Fibroblast of mammary gland (primary cell): ENCODE data around the gene DCTN5.

ENCODE experiments used
- DNase-seq: peaks from one replicate; pipeline ENCODE4 v3.0.0-alpha.2; 2010; ENCODE audit warnings: low read depth
- H3K4me3 ChIP-seq: 2 replicates; pipeline ENCODE4 v1.5.1; 2011; ENCODE audit warnings: low read depth, mild to moderate bottlenecking, low read length, moderate library complexity; ENCODE audit not compliant: control insufficient read depth
- TF ChIP-seq, protein P1 (sequence below): conservative IDR thresholded peaks from 2 replicates; pipeline ENCODE4 v1.5.1; 2011; ENCODE audit warnings: low read depth, low read length, inconsistent platforms; ENCODE audit not compliant: control insufficient read depth, insufficient read depth

DCTN5 gene

DNA sequence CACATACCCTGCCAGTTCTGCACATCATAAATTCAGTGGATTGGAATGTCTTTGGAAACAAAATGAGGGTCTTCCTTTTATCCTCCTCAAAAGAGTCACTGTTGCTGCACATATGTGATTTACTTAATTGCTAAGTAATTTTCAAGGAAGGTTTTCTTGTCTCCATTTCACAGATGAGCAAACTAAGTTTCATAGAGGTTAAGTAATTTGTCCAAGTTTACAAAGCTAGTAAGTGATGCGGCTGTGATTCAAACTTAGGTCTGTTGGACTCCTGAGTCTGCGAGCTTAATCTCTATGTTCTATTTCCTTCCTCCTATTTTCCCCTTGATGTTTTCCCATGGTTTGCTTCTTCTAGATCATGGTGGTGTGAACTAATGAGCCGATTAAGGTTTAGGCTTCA is 85.4 kb downstream of the DCTN5 start:
- TF ChIP-seq, protein P1, sequence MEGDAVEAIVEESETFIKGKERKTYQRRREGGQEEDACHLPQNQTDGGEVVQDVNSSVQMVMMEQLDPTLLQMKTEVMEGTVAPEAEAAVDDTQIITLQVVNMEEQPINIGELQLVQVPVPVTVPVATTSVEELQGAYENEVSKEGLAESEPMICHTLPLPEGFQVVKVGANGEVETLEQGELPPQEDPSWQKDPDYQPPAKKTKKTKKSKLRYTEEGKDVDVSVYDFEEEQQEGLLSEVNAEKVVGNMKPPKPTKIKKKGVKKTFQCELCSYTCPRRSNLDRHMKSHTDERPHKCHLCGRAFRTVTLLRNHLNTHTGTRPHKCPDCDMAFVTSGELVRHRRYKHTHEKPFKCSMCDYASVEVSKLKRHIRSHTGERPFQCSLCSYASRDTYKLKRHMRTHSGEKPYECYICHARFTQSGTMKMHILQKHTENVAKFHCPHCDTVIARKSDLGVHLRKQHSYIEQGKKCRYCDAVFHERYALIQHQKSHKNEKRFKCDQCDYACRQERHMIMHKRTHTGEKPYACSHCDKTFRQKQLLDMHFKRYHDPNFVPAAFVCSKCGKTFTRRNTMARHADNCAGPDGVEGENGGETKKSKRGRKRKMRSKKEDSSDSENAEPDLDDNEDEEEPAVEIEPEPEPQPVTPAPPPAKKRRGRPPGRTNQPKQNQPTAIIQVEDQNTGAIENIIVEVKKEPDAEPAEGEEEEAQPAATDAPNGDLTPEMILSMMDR, result no peak
- no peak overlapping the region for H3K4me3 ChIP-seq
- DNase-seq, result no peak
